Measurements from ENCODE around the gene DENND2D.
"Not testable (repeated sequence)": the region's sequence is repeated elsewhere in the genome, so short reads cannot be mapped to it uniquely, and the experiment has no call there.

Gene DENND2D

DNA sequence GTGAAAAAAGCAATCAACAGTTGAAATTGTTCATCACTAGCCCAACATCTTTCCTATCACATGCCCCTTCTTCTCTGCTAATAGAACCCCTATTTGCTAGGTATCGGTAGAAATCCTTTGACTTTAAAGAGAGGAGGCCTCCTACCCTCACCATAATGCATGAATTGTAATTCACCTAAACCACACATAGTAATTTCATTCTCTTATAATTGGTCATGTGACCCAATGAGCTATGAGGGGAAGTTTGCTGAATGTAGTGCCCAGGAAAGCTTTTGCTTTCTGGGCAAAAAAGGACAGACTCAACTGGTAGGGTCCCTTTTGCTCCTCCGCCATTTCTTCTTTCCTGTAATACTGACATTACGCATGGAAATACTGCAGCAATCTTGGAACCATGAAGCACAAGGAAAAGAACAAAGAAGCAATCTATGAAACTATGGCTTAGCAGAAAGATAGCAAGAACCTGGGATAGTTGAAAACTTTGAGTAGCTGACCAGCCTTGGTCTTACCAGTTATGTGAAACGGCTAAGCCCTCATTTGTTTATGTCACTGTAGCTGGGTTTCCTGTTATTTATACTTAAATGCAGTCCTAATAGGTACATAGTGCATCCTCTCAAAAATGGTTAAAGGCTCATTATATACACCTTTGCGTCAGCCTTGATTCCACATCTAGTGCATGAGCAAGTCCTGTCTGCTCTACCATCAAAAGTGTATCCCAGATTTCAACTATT lies 16.9 kb upstream of the DENND2D start:
- H2BK5ac ChIP-seq (ENCODE audit: low read length) = no peak overlapping the region
- H3K4me2 ChIP-seq (ENCODE audit: insufficient read depth, low read length, poor library complexity, severe bottlenecking) = no peak overlapping the region
- H3K27me3 ChIP-seq (ENCODE audit: control insufficient read depth in 3 of 3, insufficient read depth in 3 of 3, low read depth in 1 of 3, low read length in 3 of 3) = no peaks in the 10 kb centered on the region
- H3K9me3 ChIP-seq (replicated peaks in 1 of 2; ENCODE audit: control insufficient read depth in 2 of 2, insufficient read depth in 1 of 2, low read depth in 1 of 2, low read length in 2 of 2) = no peaks in the 10 kb centered on the region
- no peak overlapping the region for H3K4ac ChIP-seq (ENCODE audit: low read length)
- H3K36me3 ChIP-seq (replicated peaks in 1 of 2; ENCODE audit: control insufficient read depth in 2 of 2, insufficient read depth in 2 of 2, low read length in 2 of 2) = no peaks in the 10 kb centered on the region
- peaks cover 22 to 23% of the 10 kb centered on the region in 2 donors for H3K4me1 ChIP-seq (ENCODE audit: control insufficient read depth in 2 of 2, insufficient read depth in 1 of 2, low read depth in 1 of 2, low read length in 2 of 2)
- H2BK15ac ChIP-seq (ENCODE audit: low read length) = no peak overlapping the region
- no peak overlapping the region for H2BK120ac ChIP-seq (ENCODE audit: low read depth, low read length)
- DNase-seq (ENCODE audit: low spot score) = no peak
- H3K79me1 ChIP-seq (ENCODE audit: low read depth, low read length) = no peaks in the 10 kb centered on the region
- H3K18ac ChIP-seq (ENCODE audit: low read length) = no peak overlapping the region
- no CpG with 5 or more reads among the region's 5 CpGs for WGBS, 2 donors (ENCODE audit: extremely low coverage in 2 of 2, insufficient read length in 2 of 2, insufficient replicate concordance in 1 of 2)
- H2BK12ac ChIP-seq (ENCODE audit: low read length) = no peak overlapping the region
- H4K91ac ChIP-seq (ENCODE audit: low read depth, low read length, poor library complexity) = no peak overlapping the region
- H3K9ac ChIP-seq (ENCODE audit: low read depth, low read length, poor library complexity) = no peak overlapping the region
- no peak overlapping the region for H3K27ac ChIP-seq (replicated peaks; ENCODE audit: low read length)
- no peak overlapping the region for H2AFZ ChIP-seq (ENCODE audit: low read length)
- H2AK5ac ChIP-seq (ENCODE audit: low read depth, low read length) = no peak overlapping the region
- no peak overlapping the region for H4K8ac ChIP-seq (ENCODE audit: low read depth, low read length)
- H3K23ac ChIP-seq (ENCODE audit: low read depth, low read length, poor library complexity) = no peak overlapping the region
- H3K14ac ChIP-seq (ENCODE audit: low read length) = no peak overlapping the region
- no peak overlapping the region for H3K4me3 ChIP-seq (ENCODE audit: low read length in 2 of 2)

DNA sequence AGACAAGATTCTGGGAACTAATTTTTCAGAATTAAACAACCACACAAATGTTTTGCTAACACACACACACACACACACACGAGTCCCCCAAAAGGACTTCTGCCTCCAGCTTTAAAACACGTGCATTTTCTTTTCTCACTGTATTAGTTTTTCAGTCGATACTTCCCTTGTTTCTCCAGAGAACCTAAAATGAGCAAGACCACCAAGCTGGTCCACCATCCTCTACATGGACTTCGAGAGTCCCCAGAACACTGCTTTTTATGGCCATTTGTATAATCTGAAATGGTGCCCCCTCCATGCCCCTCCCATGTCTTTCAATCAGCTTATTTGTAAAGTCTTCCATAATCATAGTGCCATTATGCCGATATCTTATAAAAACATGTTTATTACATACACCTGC lies 16.3 kb upstream of the DENND2D start:
- Histone ChIP-seq H3K27me3 (ENCODE audit: control insufficient read depth in 3 of 3, insufficient read depth in 3 of 3, low read depth in 1 of 3, low read length in 3 of 3) (no peaks in the 10 kb centered on the region), H2BK5ac (ENCODE audit: low read length) (no peak overlapping the region), H4K91ac (ENCODE audit: low read depth, low read length, poor library complexity) (no peak overlapping the region), H2BK15ac (ENCODE audit: low read length) (no peak overlapping the region), H3K9me3 (replicated peaks in 1 of 2; ENCODE audit: control insufficient read depth in 2 of 2, insufficient read depth in 1 of 2, low read depth in 1 of 2, low read length in 2 of 2) (no peaks in the 10 kb centered on the region), H3K23ac (ENCODE audit: low read depth, low read length, poor library complexity) (no peak overlapping the region), H3K9ac (ENCODE audit: low read depth, low read length, poor library complexity) (no peak overlapping the region), H3K14ac (ENCODE audit: low read length) (no peak overlapping the region), H2BK12ac (ENCODE audit: low read length) (no peak overlapping the region), H2BK120ac (ENCODE audit: low read depth, low read length) (no peak overlapping the region), H3K4me2 (ENCODE audit: insufficient read depth, low read length, poor library complexity, severe bottlenecking) (no peak overlapping the region), H3K4me3 (ENCODE audit: low read length in 2 of 2) (no peak overlapping the region), H3K4me1 (ENCODE audit: control insufficient read depth in 2 of 2, insufficient read depth in 1 of 2, low read depth in 1 of 2, low read length in 2 of 2) (peaks cover 21 to 23% of the 10 kb centered on the region in 2 donors), H3K18ac (ENCODE audit: low read length) (no peak overlapping the region), H4K8ac (ENCODE audit: low read depth, low read length) (no peak overlapping the region), H3K79me1 (ENCODE audit: low read depth, low read length) (no peaks in the 10 kb centered on the region), H2AK5ac (ENCODE audit: low read depth, low read length) (no peak overlapping the region), H3K27ac (replicated peaks; ENCODE audit: low read length) (no peak overlapping the region), H3K36me3 (replicated peaks in 1 of 2; ENCODE audit: control insufficient read depth in 2 of 2, insufficient read depth in 2 of 2, low read length in 2 of 2) (no peaks in the 10 kb centered on the region), H2AFZ (ENCODE audit: low read length) (no peak overlapping the region), H3K4ac (ENCODE audit: low read length) (no peak overlapping the region)
- no peak for DNase-seq (ENCODE audit: low spot score)
- WGBS, 2 donors (ENCODE audit: extremely low coverage in 2 of 2, insufficient read length in 2 of 2, insufficient replicate concordance in 1 of 2) = no CpG with 5 or more reads among the region's 5 CpGs

DNA sequence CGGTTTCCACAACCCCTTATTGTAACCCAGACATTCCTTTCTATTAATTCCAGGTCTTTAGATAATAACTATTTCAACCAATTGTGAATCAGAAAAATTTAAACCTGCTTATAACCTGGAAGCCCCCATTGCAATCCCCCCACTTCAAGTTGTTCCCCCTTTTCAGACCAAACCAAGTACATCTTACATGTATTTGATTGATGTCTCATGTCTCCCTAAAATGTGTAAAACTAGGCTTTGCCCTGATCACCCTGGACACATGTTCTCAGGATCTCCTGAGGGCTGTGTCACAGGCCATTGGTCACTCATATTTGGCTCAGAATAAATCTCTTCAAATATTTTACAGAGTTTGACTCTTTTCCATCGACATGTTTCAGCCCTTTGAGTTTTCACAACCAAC lies 14.8 kb upstream of the DENND2D start:
- H3K79me1 ChIP-seq (ENCODE audit: low read depth, low read length); H3K4me3 ChIP-seq (ENCODE audit: low read length in 2 of 2); H3K18ac ChIP-seq (ENCODE audit: low read length); H3K27ac ChIP-seq (replicated peaks; ENCODE audit: low read length); H3K9ac ChIP-seq (ENCODE audit: low read depth, low read length, poor library complexity); H4K8ac ChIP-seq (ENCODE audit: low read depth, low read length); H2BK120ac ChIP-seq (ENCODE audit: low read depth, low read length); DNase-seq (ENCODE audit: low spot score); H3K4ac ChIP-seq (ENCODE audit: low read length); H4K91ac ChIP-seq (ENCODE audit: low read depth, low read length, poor library complexity); H3K4me2 ChIP-seq (ENCODE audit: insufficient read depth, low read length, poor library complexity, severe bottlenecking); H2AK5ac ChIP-seq (ENCODE audit: low read depth, low read length); H2AFZ ChIP-seq (ENCODE audit: low read length); H3K14ac ChIP-seq (ENCODE audit: low read length); H3K27me3 ChIP-seq (ENCODE audit: control insufficient read depth in 3 of 3, insufficient read depth in 3 of 3, low read depth in 1 of 3, low read length in 3 of 3); H2BK5ac ChIP-seq (ENCODE audit: low read length); H2BK12ac ChIP-seq (ENCODE audit: low read length); H3K23ac ChIP-seq (ENCODE audit: low read depth, low read length, poor library complexity); H2BK15ac ChIP-seq (ENCODE audit: low read length); H3K36me3 ChIP-seq (replicated peaks in 1 of 2; ENCODE audit: control insufficient read depth in 2 of 2, insufficient read depth in 2 of 2, low read length in 2 of 2); H3K9me3 ChIP-seq (replicated peaks in 1 of 2; ENCODE audit: control insufficient read depth in 2 of 2, insufficient read depth in 1 of 2, low read depth in 1 of 2, low read length in 2 of 2): not testable (repeated sequence)
- WGBS, 2 donors (ENCODE audit: extremely low coverage in 2 of 2, insufficient read length in 2 of 2, insufficient replicate concordance in 1 of 2) = no CpG with 5 or more reads among the region's 2 CpGs
- H3K4me1 ChIP-seq (ENCODE audit: control insufficient read depth in 2 of 2, insufficient read depth in 1 of 2, low read depth in 1 of 2, low read length in 2 of 2) = peaks cover 17 to 19% of the 10 kb centered on the region in 2 donors

DNA sequence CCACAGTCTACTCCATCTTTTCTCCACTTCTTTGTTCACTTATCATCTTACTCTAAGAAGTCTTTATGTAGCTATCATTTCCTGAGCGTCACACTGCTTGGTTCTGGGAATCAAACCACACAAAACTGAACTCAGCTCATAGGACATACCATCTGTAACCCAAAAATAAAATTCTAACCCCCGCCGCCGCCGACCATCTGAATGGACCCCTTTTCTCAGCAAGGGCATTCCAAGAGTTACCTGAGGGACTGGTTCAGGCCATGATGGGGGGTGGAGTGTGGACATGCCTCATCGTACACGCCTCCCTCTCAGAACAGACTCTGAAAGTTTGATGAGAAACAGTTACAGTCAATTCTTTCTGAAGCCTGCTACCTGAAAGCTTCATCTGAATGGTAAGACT lies 14.4 kb upstream of the DENND2D start:
- Histone ChIP-seq H3K23ac (ENCODE audit: low read depth, low read length, poor library complexity) (no peak overlapping the region), H3K27me3 (ENCODE audit: control insufficient read depth in 3 of 3, insufficient read depth in 3 of 3, low read depth in 1 of 3, low read length in 3 of 3) (no peaks in the 10 kb centered on the region), H3K36me3 (replicated peaks in 1 of 2; ENCODE audit: control insufficient read depth in 2 of 2, insufficient read depth in 2 of 2, low read length in 2 of 2) (no peaks in the 10 kb centered on the region), H3K9ac (ENCODE audit: low read depth, low read length, poor library complexity) (no peak overlapping the region), H3K4me3 (ENCODE audit: low read length in 2 of 2) (no peak overlapping the region), H2BK5ac (ENCODE audit: low read length) (no peak overlapping the region), H3K4me1 (ENCODE audit: control insufficient read depth in 2 of 2, insufficient read depth in 1 of 2, low read depth in 1 of 2, low read length in 2 of 2) (peaks cover 13 to 15% of the 10 kb centered on the region in 2 donors), H3K27ac (replicated peaks; ENCODE audit: low read length) (peak overlapping the region; percentile 29), H2BK12ac (ENCODE audit: low read length) (no peak overlapping the region), H3K14ac (ENCODE audit: low read length) (no peak overlapping the region), H2AK5ac (ENCODE audit: low read depth, low read length) (no peak overlapping the region), H4K8ac (ENCODE audit: low read depth, low read length) (no peak overlapping the region), H3K79me1 (ENCODE audit: low read depth, low read length) (no peaks in the 10 kb centered on the region), H3K4me2 (ENCODE audit: insufficient read depth, low read length, poor library complexity, severe bottlenecking) (no peak overlapping the region), H2BK120ac (ENCODE audit: low read depth, low read length) (no peak overlapping the region), H3K4ac (ENCODE audit: low read length) (no peak overlapping the region), H3K9me3 (replicated peaks in 1 of 2; ENCODE audit: control insufficient read depth in 2 of 2, insufficient read depth in 1 of 2, low read depth in 1 of 2, low read length in 2 of 2) (no peaks in the 10 kb centered on the region), H2AFZ (ENCODE audit: low read length) (peak overlapping the region; percentile 21), H3K18ac (ENCODE audit: low read length) (peak overlapping the region; percentile 91), H2BK15ac (ENCODE audit: low read length) (no peak overlapping the region), H4K91ac (ENCODE audit: low read depth, low read length, poor library complexity) (no peak overlapping the region)
- no CpG with 5 or more reads among the region's 7 CpGs for WGBS, 2 donors (ENCODE audit: extremely low coverage in 2 of 2, insufficient read length in 2 of 2, insufficient replicate concordance in 1 of 2)
- DNase-seq (ENCODE audit: low spot score) = no peak

Data from neuronal stem cell (in vitro differentiated cells).